GM21528 (cell line): Measurements from ENCODE around the gene TEX264.

Experiments used
- ATAC-seq: cut with Tn5 transposase; IDR thresholded peaks from one replicate; pipeline ENCODE4 v1.9.1; 2021; ENCODE audit warnings: mild to moderate bottlenecking, moderate library complexity; ENCODE audit not compliant: unreplicated experiment, low FRiP score

The TEX264 gene

DNA sequence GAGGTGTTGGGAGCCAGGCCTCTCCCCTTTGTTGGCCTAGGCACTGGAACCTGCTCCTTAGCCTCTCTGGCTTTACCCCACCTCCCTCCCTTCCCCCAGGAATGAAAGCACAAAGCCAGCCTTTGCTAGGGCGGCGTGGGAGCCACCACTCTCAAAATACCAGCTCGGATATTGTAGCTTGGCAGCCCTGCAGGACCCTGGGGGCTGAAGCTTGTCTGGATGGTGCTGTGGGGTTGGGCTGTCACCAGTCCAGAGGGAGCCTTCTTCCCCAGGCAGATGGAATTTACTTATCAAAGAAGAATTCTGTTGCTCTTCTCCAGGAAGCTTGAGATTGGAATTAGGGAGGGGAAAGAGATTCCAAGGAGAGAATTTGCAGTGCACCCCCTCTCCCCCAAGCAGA, 20.9 kb downstream of the TEX264 start:
- no peak for ATAC-seq

DNA sequence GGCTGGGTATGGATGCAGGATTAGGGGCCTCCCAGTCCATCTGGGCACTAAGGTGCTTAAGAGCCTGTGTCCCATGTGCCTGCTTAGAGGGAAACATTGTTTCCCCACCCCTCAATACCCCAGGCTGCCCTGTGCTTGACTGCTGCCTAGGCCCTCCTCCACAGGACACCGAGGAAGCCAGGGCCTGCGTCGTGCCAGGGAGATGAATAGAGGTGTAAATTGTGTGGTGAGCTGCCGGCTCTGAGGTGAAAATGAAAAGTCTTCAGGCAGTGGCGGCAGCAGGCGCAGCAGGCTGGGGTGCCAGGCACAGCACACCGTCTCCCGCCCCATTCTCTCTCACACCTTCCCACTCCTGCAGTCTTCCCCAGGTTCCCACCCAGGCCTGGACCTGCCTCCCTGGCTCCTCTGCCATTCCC, 21.9 kb downstream of the TEX264 start:
- no peak for ATAC-seq

DNA sequence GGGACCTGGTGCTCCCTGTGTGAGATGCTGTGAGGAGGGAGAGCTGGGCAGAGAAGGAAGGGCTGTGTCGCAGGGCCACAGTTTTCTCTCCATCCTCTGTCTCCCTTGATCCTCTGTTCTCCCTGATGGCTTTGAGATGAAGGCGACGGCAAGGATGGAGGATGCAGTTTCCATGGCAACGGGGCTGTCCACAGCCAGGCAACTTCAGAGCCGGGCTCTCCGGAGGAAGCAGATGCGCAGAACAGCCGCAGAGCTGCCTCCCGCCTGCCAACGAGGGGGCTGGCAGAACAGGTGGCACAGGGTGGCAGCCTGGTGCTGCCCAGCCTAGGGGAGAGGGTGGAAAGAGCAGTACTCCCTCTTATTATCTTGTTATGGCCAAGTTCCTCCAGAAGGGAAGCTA, 25.9 kb downstream of the TEX264 start:
- no peak for ATAC-seq

DNA sequence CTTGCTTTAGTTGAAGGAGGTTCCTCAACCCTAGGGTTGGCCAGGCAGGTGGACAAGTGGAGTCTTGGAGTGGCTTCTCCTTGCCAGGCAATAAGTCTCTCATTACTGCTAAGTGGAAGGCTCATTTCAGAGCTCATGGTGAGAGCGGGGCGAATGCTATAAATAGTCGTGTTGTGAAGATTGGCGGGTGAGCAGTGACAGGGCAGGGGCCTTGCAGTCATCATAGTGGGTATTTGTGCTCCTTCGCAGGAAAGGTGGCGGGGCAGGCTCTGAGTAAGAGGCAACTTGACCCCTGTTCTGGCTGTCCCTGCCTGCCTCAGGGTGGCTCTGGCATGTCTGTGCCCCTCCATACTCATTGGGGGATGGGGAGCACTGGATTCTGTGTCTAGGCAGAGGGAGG, 27.2 kb downstream of the TEX264 start:
- no peak for ATAC-seq

DNA sequence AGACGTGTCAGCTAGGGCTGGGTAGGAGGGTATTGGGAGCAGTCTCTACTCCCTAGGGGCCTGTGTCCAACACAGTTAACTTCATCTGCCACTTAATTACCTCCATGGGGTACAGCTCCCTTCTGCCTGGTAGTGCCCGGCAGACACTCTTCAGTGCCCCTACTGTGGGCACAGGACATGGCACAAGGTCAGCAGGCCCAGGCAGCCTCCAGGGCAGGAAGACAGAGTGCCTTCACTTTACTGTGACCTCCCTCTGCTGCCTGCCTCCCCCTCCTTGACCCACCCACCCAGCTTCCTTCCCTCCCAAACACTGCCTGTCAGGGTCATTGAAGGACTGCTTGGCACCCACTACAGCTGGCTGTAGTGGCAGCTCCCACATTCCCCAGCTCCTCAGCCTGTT, 29.4 kb downstream of the TEX264 start:
- ATAC-seq: no peak

DNA sequence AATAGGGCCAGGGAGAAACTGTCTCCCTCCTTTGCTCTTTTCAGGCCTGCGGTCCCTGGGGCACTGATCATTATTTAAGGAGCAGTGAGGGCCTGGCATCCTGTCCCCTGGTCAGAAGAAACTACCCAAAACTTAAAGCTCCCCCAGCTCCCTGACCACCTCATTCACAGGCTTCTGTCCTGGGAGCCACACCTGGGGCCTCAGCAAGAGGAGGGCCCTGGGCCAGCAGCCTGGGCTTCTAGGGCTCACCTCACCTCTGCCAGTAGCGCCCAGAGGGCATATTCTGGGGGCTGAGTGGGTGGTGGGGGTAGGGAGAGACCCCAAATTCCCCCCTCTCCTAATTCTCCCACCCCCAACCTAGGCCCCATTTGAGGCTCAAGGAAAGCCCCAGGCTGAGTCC, 31.1 kb downstream of the TEX264 start:
- no peak for ATAC-seq

DNA sequence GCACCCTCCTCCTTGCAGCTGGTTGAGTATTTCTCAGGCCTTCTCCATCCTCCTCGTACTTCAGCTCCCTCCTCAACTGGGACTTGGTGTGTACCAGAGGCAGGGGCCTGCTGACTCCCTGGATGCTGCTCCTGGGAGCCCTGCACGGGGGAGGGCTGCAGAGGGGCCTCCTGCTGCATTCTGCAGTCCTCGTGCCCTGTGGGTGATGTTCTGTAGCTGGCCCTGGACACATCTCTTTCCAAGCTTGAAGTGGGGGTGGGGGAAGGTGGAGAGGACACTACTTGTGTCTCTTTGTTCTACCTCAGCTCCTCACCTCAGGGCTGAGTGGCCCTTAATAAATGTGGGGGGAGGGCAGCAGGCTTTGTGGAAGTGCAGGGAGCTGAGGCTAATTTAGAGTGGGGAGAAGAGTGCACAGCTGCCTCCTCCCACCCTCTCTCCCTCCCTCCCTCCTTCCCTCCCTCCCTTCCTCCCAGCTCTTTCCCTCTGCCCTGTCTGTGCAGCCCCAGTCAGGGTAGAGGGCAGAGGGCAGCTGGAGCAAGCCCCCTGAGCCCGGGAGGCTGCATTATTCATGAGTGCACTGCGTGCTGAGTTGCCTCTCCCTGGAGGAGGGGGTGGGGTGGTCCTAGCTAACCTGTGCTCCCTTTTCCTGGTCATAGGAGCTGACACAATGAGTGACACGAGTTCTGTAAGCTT, 32.2 kb downstream of the TEX264 start:
- ATAC-seq: no peak

DNA sequence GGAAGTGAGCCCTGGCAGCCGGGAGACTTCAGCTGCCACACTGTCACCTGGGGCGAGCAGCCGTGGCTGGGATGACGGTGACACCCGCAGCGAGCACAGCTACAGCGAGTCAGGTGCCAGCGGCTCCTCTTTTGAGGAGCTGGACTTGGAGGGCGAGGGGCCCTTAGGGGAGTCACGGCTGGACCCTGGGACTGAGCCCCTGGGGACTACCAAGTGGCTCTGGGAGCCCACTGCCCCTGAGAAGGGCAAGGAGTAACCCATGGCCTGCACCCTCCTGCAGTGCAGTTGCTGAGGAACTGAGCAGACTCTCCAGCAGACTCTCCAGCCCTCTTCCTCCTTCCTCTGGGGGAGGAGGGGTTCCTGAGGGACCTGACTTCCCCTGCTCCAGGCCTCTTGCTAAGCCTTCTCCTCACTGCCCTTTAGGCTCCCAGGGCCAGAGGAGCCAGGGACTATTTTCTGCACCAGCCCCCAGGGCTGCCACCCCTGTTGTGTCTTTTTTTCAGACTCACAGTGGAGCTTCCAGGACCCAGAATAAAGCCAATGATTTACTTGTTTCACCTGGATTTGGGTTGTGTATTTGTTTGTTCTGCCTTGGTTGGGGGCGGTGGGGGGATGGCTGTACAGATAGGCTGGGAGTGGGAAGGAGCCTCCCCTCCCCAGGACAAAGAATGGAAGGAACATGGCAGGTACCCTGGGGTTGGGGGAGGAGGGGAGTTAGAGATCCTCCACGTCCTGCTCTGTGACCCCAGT, 32.9 kb downstream of the TEX264 start:
- ATAC-seq: no peak

DNA sequence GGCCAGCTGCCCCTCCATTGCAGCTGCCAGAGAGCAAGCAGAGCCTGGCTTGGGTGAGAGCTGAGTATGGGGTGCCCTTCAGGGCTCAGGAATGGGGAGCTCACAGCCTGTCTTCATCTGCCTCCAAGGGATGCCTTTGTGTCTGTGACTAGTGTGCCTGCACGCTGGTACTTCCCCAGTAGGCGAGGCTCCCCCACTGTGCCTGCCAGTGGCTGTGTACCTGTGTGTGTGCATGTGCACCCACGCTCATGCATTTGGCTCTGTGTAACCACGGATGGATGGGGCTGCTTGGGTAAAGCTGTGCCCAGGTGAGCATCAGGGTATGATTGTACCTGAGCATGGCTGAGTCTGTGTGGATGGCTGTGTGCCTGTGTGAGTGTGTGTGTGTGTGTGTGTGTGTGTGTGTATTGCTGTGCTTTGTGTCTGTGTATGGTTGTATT, 33.5 kb downstream of the TEX264 start:
- ATAC-seq: no peak

DNA sequence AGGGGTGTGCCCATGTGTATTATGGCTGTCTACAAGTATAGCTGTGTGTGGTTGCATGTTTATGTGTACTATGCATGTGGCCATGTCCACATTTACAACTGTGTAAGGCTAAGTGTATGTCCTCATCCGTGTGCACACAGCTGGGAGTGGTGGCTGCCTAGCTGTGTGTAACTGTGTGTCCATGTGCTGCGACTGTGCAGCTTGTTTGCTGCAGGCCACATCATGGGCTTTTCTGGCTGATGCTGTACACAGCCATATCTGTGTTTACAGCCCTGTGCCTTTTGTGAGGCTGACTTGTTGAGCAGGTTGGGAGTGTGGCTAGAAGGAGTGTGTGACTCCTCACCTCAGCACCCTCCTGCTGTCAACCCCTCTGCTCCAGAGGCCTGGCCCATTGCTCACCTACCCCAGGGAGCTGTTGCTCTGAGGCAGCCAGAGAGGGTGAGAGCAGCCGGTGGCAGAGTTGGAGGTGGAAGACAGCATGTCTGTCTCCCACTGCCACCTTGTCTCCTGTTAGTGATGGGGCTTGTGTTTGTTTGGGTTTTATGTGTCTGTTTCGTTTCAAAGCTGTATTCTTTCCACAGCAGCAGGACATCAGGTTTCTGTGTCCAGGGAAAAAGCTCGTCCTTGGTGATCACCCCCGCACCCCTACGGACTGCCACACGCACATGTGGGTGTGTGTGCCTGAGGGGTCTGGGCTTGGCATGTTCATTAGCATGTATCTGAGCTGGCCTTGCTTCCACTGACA, 34.4 kb downstream of the TEX264 start:
- no peak for ATAC-seq

DNA sequence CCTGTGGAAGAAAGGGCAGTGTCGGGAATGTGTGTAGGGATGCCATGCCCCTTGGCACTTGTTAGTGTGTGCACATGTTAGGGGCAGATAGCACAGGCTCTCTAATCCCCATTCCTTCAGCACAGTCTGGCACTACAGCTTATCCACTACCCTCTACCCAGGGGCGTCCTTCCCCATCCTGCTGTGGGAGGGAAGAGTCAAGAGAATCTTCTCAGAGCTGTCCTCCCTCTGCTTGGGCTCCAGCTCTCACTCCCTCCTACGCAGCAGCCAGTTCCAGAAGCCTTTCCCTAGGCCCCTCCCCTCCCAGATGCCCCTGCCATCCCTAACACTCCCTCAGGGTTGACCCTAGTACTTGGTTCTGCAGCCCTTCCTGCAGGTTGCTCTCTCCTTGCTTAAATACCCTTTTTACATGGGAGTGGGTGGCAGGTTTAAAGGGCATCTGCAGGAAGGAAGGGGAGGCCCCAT, 35.0 kb downstream of the TEX264 start:
- ATAC-seq: no peak

DNA sequence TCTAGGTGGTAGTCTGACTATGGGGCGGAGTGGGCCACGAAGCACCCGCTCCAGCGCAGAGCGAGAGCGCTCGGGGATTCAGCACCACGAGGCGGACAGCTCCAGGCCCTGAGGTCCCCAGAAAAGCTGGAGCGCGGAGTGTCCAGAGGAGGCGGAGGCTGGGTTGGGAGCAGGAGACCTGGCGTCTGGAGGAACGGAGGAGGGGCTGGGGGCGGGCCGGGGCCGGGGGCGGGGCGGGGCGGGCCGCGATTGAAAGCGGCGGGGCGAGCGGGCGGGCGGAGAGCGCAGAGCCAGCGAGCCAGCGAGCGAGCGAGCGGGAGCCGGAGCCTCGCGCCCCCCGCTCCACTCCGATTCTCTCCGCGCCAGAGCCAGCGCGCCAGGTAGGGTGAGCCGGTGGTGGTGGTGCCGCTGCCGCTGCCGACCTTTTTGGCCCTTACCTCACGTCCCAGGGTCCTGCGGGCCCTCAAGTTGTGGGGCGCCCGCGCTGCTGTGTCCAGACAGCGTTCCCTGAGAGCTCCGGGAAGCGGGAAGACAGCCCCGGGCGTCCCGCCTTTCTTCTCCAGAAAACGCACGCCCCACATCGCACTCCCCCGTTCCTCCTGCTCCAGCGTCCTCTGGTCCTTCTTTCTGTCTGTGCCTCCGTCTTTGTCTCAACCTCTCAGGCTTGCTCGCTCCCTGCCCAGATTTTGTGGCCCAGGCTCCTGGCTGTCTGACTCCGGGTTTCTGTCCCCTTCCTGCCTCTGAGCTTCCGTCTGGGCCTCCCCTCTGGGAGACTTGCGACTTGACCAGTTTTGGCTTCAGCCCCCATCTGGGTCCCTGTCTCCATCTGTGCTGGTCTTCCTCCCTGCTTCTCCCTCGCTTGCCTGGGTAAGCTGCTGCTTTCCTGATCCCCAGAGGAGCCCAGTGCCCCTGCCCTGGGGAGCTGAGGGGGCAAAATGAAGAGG, 36.0 kb downstream of the TEX264 start, which contains the start of gene GRM2:
GRM2 (plus strand) TSS at position 281 of the 944 bp plus-strand sequence. CDS start 1,916 bp downstream, outside the sequence.
- ATAC-seq: no peak

DNA sequence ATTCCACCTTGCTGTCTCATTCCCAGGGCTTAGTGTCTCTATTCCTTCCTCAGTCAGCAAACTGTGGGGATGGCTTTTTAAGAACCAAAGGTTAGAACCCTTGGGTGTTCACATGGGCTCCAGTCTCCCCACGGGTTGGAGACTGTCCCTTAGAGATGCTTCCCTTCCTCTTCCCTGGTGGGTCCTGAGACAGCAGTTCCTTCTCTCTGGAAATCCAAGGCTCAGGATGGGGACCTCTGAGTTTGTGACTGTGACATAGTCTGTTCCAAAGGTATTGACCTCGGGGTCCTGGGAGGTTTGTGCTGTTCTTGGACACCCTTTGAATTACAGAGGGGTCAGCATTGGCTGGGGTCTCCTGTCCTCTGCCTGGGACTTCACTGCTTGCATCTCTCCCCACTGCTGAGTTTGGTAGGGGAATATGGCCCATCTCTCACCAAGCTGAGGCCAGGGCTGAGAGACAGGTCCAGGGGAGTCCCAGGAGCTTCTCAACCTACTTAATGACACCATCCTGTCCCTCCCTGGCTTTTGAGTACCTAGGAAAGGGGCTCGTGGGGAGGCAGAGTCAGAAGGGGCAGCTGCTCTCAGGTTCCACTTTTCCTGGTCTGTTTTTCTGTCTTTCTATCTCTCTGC, 37.3 kb downstream of the TEX264 start:
- no peak for ATAC-seq

DNA sequence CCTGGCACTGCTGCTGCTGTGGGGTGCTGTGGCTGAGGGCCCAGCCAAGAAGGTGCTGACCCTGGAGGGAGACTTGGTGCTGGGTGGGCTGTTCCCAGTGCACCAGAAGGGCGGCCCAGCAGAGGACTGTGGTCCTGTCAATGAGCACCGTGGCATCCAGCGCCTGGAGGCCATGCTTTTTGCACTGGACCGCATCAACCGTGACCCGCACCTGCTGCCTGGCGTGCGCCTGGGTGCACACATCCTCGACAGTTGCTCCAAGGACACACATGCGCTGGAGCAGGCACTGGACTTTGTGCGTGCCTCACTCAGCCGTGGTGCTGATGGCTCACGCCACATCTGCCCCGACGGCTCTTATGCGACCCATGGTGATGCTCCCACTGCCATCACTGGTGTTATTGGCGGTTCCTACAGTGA, 38.0 kb downstream of the TEX264 start:
- ATAC-seq: no peak

DNA sequence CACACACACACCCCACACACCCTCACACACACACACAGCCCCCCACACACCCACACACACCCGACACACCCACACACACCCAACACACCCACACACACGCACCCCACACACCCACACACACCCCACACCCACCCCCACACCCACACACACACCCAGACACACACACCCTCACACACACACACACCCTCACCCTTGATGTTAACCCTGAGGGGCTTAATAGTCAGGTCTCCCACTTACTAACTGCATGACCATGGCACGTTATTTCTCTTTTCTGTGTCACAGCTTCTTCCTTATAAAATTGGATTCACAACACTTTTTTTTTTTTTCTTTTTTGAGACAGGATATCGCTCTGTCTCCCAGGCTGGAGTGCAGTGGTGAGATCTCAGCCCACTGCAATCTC, 38.6 kb downstream of the TEX264 start:
- no peak for ATAC-seq

DNA sequence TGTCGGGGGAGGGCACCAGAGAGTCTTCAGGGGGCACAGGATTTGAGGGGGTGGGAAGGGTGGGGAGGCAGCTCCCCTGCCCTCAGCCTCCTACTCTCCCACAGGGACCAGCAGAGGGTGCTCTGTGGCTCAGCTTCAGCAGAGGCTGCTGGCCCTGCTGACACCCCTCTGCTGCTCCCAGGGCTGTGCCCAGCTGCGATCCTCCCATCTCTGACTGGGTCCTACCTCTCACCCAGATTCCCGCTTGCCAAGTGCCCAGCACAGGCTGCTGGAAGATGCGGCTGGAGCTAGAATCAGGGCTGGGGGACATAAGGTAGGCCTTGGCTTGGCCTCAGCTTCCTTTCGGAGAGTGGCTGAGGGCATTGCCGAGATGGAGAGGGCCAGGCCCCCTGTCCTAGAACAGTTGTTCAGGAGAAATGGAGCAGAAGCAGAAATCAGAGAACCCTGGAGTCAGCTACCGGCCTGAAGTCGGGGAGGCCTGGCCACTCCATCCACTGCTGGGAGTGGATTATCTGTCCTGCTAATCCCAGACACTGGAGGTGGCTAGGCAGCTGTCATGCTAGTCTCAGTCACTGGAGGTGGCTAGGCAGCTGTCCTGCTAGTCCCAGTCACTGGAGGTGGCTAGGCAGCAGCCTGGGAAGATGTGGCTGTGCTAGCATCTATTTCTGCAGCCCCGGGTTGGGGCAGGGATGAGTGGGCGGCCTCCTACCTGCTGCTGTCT, 39.7 kb downstream of the TEX264 start:
- no peak for ATAC-seq

DNA sequence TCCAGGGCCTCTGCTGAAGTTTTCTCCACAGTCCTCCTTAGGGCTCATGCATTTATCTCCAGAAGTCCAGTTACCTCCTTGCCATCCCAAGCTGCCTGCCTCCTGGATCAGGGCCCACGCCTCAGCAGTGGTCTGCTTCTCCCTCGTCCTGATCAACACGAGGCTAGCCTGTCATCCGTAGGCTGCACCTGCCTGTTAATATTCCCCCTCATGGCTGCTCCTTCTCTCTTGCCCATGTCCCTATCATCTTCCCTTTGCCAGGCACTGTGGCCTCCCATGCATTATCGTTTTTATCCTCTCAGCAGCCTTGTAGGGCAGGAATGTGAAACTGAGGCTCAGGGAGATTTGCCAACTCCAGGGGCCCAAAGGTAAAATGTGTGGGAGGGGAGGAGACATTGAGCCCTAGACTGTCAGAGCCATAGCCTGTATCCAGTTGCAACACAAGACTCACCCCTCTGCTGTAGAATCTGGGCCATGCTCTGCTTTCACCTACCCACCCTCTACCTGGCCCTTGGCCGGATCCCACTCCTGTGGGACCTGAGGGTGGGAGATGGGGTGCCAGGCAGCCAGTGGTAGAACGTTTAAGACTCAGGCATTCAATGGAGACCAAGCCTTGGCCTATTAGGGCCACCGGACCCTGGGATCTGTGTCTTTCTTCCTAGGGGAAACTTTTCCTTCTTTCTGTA, 40.4 kb downstream of the TEX264 start:
- ATAC-seq: no peak

DNA sequence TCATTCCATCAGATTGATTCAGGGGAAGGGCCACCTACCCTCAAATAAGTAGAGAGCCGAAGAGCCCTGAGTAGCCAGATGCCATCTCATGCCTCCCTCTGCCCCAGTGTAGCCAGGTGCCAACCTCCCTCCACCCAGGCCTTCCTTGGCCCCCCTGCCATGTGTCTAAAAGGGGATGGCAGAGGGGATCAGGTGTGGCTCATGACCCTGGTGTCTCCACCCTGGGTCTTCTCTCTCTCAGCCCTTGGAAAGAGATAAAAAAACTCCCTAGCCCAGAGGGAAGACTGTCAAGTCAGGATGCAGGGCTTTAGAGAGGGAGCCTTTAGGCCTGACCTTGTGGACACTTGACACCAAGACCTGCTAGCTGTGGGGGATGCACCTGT, 41.0 kb downstream of the TEX264 start:
- ATAC-seq: no peak
